HepG2 (cell line): Measurements from ENCODE around the gene SLC36A2. TPM values are rescaled to one million over a fixed set of nuclear protein-coding genes. Genes with fewer than 3 reads are reported as not detected.

Experiments
- ATAC-seq: fragments of 200-7000 bp; cut with Tn5 transposase; 3 replicates; pipeline ENCODE4 v1.9.1; 2020; ENCODE audit warnings: mild to moderate bottlenecking, moderate library complexity
- BruUV-seq: library from RNA; stranded (reverse); fragments of 400-500 nt; replicated peaks from 2 replicates; lab custom pipeline; 2021; lab: Mats Ljungman, UMichigan
- CTCF ChIA-PET: fragments of 300-600 bp; formaldehyde crosslinking; extraction: SDS; loops from one replicate; lab custom pipeline; 2021; ENCODE audit warnings: low total read pairs, inconsistent platforms, low intra/inter-chr PET ratio; lab: Yijun Ruan, JAX
- POLR2A ChIA-PET: fragments of 350-600 bp; sonication (Branson Sonifier 250); formaldehyde crosslinking; loops from one replicate; lab custom pipeline; 2020; ENCODE audit warnings: antibody characterized with exemption, inconsistent platforms; lab: Yijun Ruan, JAX
- DNase-seq: peaks from one replicate; pipeline ENCODE4 v3.0.0-alpha.2; 2015; ENCODE audit warnings: low spot score
- FAIRE-seq: peaks from 3 replicates; lab custom pipeline; 2011; peaks lifted over from hg19 to GRCh38; lab: Jason Lieb, UNC
- H2AFZ ChIP-seq: one replicate; pipeline ENCODE4 v1.6.1; 2011; ENCODE audit warnings: low read length, inconsistent platforms
- H3K27ac ChIP-seq: fragments of 300-600 bp; 3 replicates; pipeline ENCODE4 v1.8.0; 2011; ENCODE audit warnings: mixed run types, mild to moderate bottlenecking, mixed read lengths, low read length, inconsistent platforms; ENCODE audit not compliant: insufficient read depth; ENCODE audit errors: extremely low read length
- H3K27me3 ChIP-seq, 2 experiments: fragments of 200-600 bp in 1 of 2; 2 replicates in 1 of 2; 3 replicates in 1 of 2; pipeline versions ENCODE4 v1.6.0 to v1.8.0; 2011; ENCODE audit warnings: low read length in 2 of 2, mild to moderate bottlenecking in 2 of 2, moderate library complexity in 2 of 2, inconsistent platforms in 1 of 2; ENCODE audit not compliant: insufficient read depth in 2 of 2, control insufficient read depth in 1 of 2
- H3K36me3 ChIP-seq, 2 experiments: fragments of 200-600 bp in 1 of 2; replicated peaks in 1 of 2; 2 replicates in 1 of 2; 3 replicates in 1 of 2; pipeline versions ENCODE4 v1.5.1 to v1.8.0; 2011; ENCODE audit warnings: low read length in 2 of 2, inconsistent platforms in 1 of 2; ENCODE audit not compliant: insufficient read depth in 2 of 2, control insufficient read depth in 1 of 2
- H3K4me1 ChIP-seq: 2 replicates; pipeline ENCODE4 v1.5.1; 2012; ENCODE audit warnings: low read length, inconsistent platforms; ENCODE audit not compliant: insufficient read depth
- H3K4me2 ChIP-seq: 2 replicates; pipeline ENCODE4 v1.6.0; 2011; ENCODE audit warnings: low read depth, low read length, inconsistent platforms
- H3K4me3 ChIP-seq, 3 experiments: fragments of 200-600 bp in 1 of 3; sonication (generic), shearing (Covaris generic) in 1 of 3; replicated peaks in 1 of 3; 2 replicates each; pipeline ENCODE4 v1.5.1; 2011 to 2016; ENCODE audit warnings: low read length in 3 of 3, inconsistent platforms in 2 of 3, low read depth in 2 of 3, mild to moderate bottlenecking in 2 of 3, control low read depth in 1 of 3, mixed read lengths in 1 of 3; ENCODE audit not compliant: insufficient read depth in 1 of 3
- H3K79me2 ChIP-seq: one replicate; pipeline ENCODE4 v1.6.1; 2011; ENCODE audit warnings: low read length, inconsistent platforms; ENCODE audit not compliant: insufficient read depth
- H3K9ac ChIP-seq: 2 replicates; pipeline ENCODE4 v1.6.0; 2011; ENCODE audit warnings: mild to moderate bottlenecking, low read depth, low read length, inconsistent platforms; ENCODE audit not compliant: insufficient read depth
- H3K9me3 ChIP-seq: 2 replicates; pipeline ENCODE4 v1.5.1; 2012; ENCODE audit warnings: mild to moderate bottlenecking, low read length
- H4K20me1 ChIP-seq: 2 replicates; pipeline ENCODE4 v1.6.0; 2011; ENCODE audit warnings: inconsistent platforms, mild to moderate bottlenecking, low read length, moderate library complexity; ENCODE audit not compliant: insufficient read depth
- ARHGAP35 ChIP-seq: sonication (generic); formaldehyde crosslinking; IDR thresholded peaks from 2 replicates; pipeline ENCODE4 v1.9.0; 2022; ENCODE audit warnings: mild to moderate bottlenecking, inconsistent platforms, moderate library complexity, missing genetic modification reagents, borderline replicate concordance
- CBX2 ChIP-seq, 2 experiments: fragments of 200-600 bp in 1 of 2; sonication (generic); formaldehyde crosslinking in 1 of 2; IDR thresholded peaks; 2 replicates each; pipeline versions ENCODE4 v1.7.0 to v1.8.1; 2018 to 2022; ENCODE audit warnings: low read depth in 2 of 2, low read length in 1 of 2, mild to moderate bottlenecking in 1 of 2, missing genetic modification reagents in 1 of 2
- MXD1 ChIP-seq: sonication (generic); formaldehyde crosslinking; IDR thresholded peaks from 2 replicates; pipeline ENCODE4 v1.4.0; 2020; ENCODE audit warnings: mild to moderate bottlenecking, missing genetic modification reagents
- SUZ12 ChIP-seq: fragments of 150-350 bp; IDR thresholded peaks from 2 replicates; pipeline ENCODE4 v1.6.1; 2014; ENCODE audit warnings: low read depth, low read length
- TFDP2 ChIP-seq: sonication (generic); formaldehyde crosslinking; IDR thresholded peaks from 2 replicates; pipeline ENCODE4 v1.4.0; 2020; ENCODE audit warnings: missing genetic modification reagents
- ZNF20 ChIP-seq: sonication (generic); formaldehyde crosslinking; IDR thresholded peaks from 2 replicates; pipeline ENCODE4 v1.4.0; 2020; ENCODE audit warnings: mild to moderate bottlenecking, moderate library complexity, missing genetic modification reagents
- ZNF224 ChIP-seq: sonication (generic); formaldehyde crosslinking; IDR thresholded peaks from 2 replicates; pipeline ENCODE4 v1.5.0; 2020; ENCODE audit warnings: mild to moderate bottlenecking, missing genetic modification reagents
- ZNF563 ChIP-seq: sonication (generic); formaldehyde crosslinking; IDR thresholded peaks from 2 replicates; pipeline ENCODE4 v1.8.0; 2022; ENCODE audit warnings: mild to moderate bottlenecking, moderate library complexity, missing genetic modification reagents
- ZNF670 ChIP-seq: sonication (generic); formaldehyde crosslinking; IDR thresholded peaks from 2 replicates; pipeline ENCODE4 v1.8.0; 2022; ENCODE audit warnings: mild to moderate bottlenecking, missing genetic modification reagents, borderline replicate concordance
- ZNF891 ChIP-seq: sonication (generic); formaldehyde crosslinking; IDR thresholded peaks from 2 replicates; pipeline ENCODE4 v1.5.0; 2020; ENCODE audit warnings: mild to moderate bottlenecking, missing genetic modification reagents
- ZSCAN25 ChIP-seq: sonication (generic); formaldehyde crosslinking; IDR thresholded peaks from 2 replicates; pipeline ENCODE4 v1.8.0; 2022; ENCODE audit warnings: mild to moderate bottlenecking, missing genetic modification reagents
- WGBS: methylation state at CpG from one replicate; pipeline ENCODE4 v1.1.6; 2017; ENCODE audit warnings: low lambda C conversion rate; 5-methylcytosine and 5-hydroxymethylcytosine counted together
- in situ Hi-C: cut with HindIII; loops from 2 replicates; pipeline ENCODE4 v1.10.0; 2017; ENCODE audit warnings: low pct_unique_long_range_greater_than_20kb; ENCODE audit not compliant: extremely low pct_ligation_motif_present
- intact Hi-C: fragments of 100-400 bp; cut with micrococcal nuclease; formaldehyde crosslinking; loops from one replicate; pipeline ENCODE4 v1.10.0; 2022; ENCODE audit not compliant: unreplicated experiment
- polyA plus RNA-seq, 8 experiments: library from polyadenylated mRNA; depleted of rRNA in 3 of 8; stranded (reverse) in 7 of 8; unstranded in 1 of 8; fragments of >200 nt; fragmentation: Illumina TruSeq in 4 of 8; extraction: Trizol in 4 of 8; gene quantifications; 2 replicates each; pipeline versions ENCODE4 v1.2.1 to v1.2.3, GENCODE V29; 2011 to 2016; ENCODE audit warnings: low read depth in 4 of 8, missing spikeins in 1 of 8, mixed read lengths in 1 of 8; ENCODE audit not compliant: insufficient read depth in 1 of 8
- total RNA-seq, 5 experiments: library from RNA; depleted of rRNA; stranded (reverse); fragments of >200 nt; fragmentation: Illumina TruSeq; extraction: Trizol; gene quantifications; 2 replicates each; pipeline ENCODE4 v1.2.3, GENCODE V29; 2016; ENCODE audit warnings: low read depth in 1 of 5
- TF ChIP-seq, protein P1 (sequence below): sonication (generic); formaldehyde crosslinking; IDR thresholded peaks from 2 replicates; pipeline ENCODE4 v1.9.0; 2022; ENCODE audit warnings: low read depth, missing genetic modification reagents
- TF ChIP-seq, protein P2 (sequence below): sonication (generic); formaldehyde crosslinking; IDR thresholded peaks from 2 replicates; pipeline ENCODE4 v1.8.1; 2023; ENCODE audit warnings: mild to moderate bottlenecking, missing genetic modification reagents
- TF ChIP-seq, protein P3 (sequence below): sonication (generic); formaldehyde crosslinking; IDR thresholded peaks from 2 replicates; pipeline ENCODE4 v1.4.0; 2020; ENCODE audit warnings: missing genetic modification reagents
- TF ChIP-seq, protein P4 (sequence below): IDR thresholded peaks from 2 replicates; pipeline ENCODE4 v1.6.1; 2016; ENCODE audit warnings: missing compliant biosample characterization, missing genetic modification reagents, borderline replicate concordance

SLC36A2 gene
- total and polyA plus RNA-seq, 2 of the 13 experiments (the other 11 are each of a cell fraction or from before 2014, with no cell fraction given): 0.03 TPM; not detected in 1

DNA sequence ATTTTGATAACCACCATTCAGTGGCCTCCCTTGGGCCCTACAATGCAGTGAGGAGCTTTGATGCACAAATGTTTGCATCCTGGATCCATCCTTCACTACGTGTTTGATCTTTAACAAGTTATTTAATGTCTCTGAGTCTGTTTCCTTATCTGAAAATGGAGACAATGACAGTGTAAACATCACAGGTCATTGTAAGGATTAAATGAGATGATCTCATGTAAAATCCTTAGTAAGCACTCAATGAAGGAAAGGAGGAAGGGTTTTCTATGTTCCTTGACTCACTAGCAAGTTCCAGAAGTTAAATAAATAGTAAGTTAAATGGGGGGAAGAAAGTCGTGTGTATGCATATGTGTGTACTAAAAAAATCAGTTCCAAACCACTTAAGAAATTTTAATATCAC lies 34.0 kb downstream of the SLC36A2 start:
- H3K27me3 ChIP-seq: no peaks in the 10 kb centered on the region
- no peaks in the 10 kb centered on the region for H3K4me1 ChIP-seq
- no peak overlapping the region for H3K9ac ChIP-seq
- 11% methylated on average over 2 of the region's 2 CpGs for WGBS
- H3K9me3 ChIP-seq: no peaks in the 10 kb centered on the region
- ChIA-PET POLR2A (no interaction called here), CTCF (no interaction called here)
- in situ Hi-C loops: no loop called here
- intact Hi-C loops: no loop called here
- H3K27ac ChIP-seq: no peak overlapping the region
- FAIRE-seq (no peak), DNase-seq (no peak), ATAC-seq (no peak)
- no peaks in the 10 kb centered on the region for H3K36me3 ChIP-seq
- H2AFZ ChIP-seq: no peak overlapping the region
- no peak overlapping the region for H3K4me3 ChIP-seq
- no peaks in the 10 kb centered on the region for H3K79me2 ChIP-seq
- no peaks in the 10 kb centered on the region for H4K20me1 ChIP-seq
- no TSS peak for BruUV-seq
- TF ChIP-seq, protein P1, sequence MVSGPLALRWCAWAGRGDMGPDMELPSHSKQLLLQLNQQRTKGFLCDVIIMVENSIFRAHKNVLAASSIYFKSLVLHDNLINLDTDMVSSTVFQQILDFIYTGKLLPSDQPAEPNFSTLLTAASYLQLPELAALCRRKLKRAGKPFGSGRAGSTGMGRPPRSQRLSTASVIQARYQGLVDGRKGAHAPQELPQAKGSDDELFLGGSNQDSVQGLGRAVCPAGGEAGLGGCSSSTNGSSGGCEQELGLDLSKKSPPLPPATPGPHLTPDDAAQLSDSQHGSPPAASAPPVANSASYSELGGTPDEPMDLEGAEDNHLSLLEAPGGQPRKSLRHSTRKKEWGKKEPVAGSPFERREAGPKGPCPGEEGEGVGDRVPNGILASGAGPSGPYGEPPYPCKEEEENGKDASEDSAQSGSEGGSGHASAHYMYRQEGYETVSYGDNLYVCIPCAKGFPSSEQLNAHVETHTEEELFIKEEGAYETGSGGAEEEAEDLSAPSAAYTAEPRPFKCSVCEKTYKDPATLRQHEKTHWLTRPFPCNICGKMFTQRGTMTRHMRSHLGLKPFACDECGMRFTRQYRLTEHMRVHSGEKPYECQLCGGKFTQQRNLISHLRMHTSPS (CRISPR knock-in tag): no peak
- no peak for TF ChIP-seq ZNF20
- TF ChIP-seq CBX2 (IDR thresholded peaks at IDR 0.05; ENCODE audit: low read depth, low read length): no peak
- no peak for TF ChIP-seq CBX2 (CRISPR knock-in tag; IDR thresholded peaks at IDR 0.05; ENCODE audit: low read depth)
- no peak for TF ChIP-seq ZNF891 (CRISPR knock-in tag)
- no peak for TF ChIP-seq ZNF224
- TF ChIP-seq, protein P2, sequence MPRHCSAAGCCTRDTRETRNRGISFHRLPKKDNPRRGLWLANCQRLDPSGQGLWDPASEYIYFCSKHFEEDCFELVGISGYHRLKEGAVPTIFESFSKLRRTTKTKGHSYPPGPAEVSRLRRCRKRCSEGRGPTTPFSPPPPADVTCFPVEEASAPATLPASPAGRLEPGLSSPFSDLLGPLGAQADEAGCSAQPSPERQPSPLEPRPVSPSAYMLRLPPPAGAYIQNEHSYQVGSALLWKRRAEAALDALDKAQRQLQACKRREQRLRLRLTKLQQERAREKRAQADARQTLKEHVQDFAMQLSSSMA (CRISPR knock-in tag): no peak
- no peak for TF ChIP-seq ZNF670 (CRISPR knock-in tag)
- no peak for TF ChIP-seq ZSCAN25
- TF ChIP-seq, protein P3, sequence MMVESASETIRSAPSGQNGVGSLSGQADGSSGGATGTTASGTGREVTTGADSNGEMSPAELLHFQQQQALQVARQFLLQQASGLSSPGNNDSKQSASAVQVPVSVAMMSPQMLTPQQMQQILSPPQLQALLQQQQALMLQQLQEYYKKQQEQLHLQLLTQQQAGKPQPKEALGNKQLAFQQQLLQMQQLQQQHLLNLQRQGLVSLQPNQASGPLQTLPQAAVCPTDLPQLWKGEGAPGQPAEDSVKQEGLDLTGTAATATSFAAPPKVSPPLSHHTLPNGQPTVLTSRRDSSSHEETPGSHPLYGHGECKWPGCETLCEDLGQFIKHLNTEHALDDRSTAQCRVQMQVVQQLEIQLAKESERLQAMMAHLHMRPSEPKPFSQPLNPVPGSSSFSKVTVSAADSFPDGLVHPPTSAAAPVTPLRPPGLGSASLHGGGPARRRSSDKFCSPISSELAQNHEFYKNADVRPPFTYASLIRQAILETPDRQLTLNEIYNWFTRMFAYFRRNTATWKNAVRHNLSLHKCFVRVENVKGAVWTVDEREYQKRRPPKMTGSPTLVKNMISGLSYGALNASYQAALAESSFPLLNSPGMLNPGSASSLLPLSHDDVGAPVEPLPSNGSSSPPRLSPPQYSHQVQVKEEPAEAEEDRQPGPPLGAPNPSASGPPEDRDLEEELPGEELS: no peak
- no peak for TF ChIP-seq ZNF563
- TF ChIP-seq, protein P4, sequence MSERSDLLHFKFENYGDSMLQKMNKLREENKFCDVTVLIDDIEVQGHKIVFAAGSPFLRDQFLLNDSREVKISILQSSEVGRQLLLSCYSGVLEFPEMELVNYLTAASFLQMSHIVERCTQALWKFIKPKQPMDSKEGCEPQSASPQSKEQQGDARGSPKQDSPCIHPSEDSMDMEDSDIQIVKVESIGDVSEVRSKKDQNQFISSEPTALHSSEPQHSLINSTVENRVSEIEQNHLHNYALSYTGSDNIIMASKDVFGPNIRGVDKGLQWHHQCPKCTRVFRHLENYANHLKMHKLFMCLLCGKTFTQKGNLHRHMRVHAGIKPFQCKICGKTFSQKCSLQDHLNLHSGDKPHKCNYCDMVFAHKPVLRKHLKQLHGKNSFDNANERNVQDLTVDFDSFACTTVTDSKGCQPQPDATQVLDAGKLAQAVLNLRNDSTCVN: no peak
- TF ChIP-seq MXD1 (CRISPR knock-in tag): no peak
- no peak for TF ChIP-seq TFDP2 (CRISPR knock-in tag)
- TF ChIP-seq SUZ12: no peak
- TF ChIP-seq ARHGAP35 (CRISPR knock-in tag): no peak
- no peak overlapping the region for H3K4me2 ChIP-seq
